OCI-LY3 (cell line): ENCODE data around the gene LYZL6.

ENCODE experiments used
- H2AFZ ChIP-seq: fragments of 200-600, 300-600 bp; shearing (Covaris generic); 2 replicates; pipeline ENCODE4 v1.6.0; 2014; ENCODE audit warnings: antibody characterized with exemption, low read depth, low read length
- H3K27ac ChIP-seq: fragments of 200-600, 300-600 bp; sonication (generic); 2 replicates; pipeline ENCODE4 v1.5.1; 2014; ENCODE audit warnings: mild to moderate bottlenecking, low read length, moderate library complexity, mixed read lengths
- H3K27me3 ChIP-seq: fragments of 200-600, 300-600 bp; sonication (generic); 2 replicates; pipeline ENCODE4 v1.6.1; 2014; ENCODE audit warnings: low read depth, low read length, mixed read lengths
- H3K36me3 ChIP-seq: fragments of 200-600, 300-600 bp; sonication (generic); replicated peaks from 2 replicates; pipeline ENCODE3; 2014; ENCODE audit warnings: low read depth, low read length, mixed read lengths
- H3K4me1 ChIP-seq: fragments of 300-600, 200-600 bp; sonication (generic); 2 replicates; pipeline ENCODE4 v1.6.1; 2014; ENCODE audit warnings: low read length, mixed read lengths
- H3K4me2 ChIP-seq: fragments of 200-600, 300-600 bp; sonication (generic); 2 replicates; pipeline ENCODE4 v1.6.1; 2014; ENCODE audit warnings: low read length, mixed read lengths
- H3K4me3 ChIP-seq: fragments of 300-600, 200-600 bp; sonication (generic); 2 replicates; pipeline ENCODE4 v1.5.1; 2014; ENCODE audit warnings: antibody characterized with exemption, mild to moderate bottlenecking, low read length, moderate library complexity
- H3K79me2 ChIP-seq: fragments of 300-600, 200-600 bp; shearing (Covaris generic); 2 replicates; pipeline ENCODE4 v1.6.1; 2014; ENCODE audit warnings: mild to moderate bottlenecking, low read length, mixed read lengths
- H3K9ac ChIP-seq: fragments of 300-600, 200-600 bp; shearing (Covaris generic); 2 replicates; pipeline ENCODE4 v1.6.0; 2014; ENCODE audit warnings: mild to moderate bottlenecking, low read length, moderate library complexity
- H3K9me3 ChIP-seq: fragments of 200-600, 300-600 bp; shearing (Covaris generic); 2 replicates; pipeline ENCODE4 v1.6.1; 2014; ENCODE audit warnings: low read length, mixed read lengths; ENCODE audit not compliant: insufficient read depth
- H4K20me1 ChIP-seq: fragments of 200-600, 300-600 bp; sonication (generic); 2 replicates; pipeline ENCODE4 v1.6.1; 2016; ENCODE audit warnings: low read length, mixed read lengths; ENCODE audit not compliant: insufficient read depth
- EZH2phosphoT487 ChIP-seq: fragments of 200-600 bp; shearing (Covaris generic); IDR thresholded peaks from 2 replicates; pipeline ENCODE4 v1.6.1; 2018; ENCODE audit warnings: antibody characterized with exemption, mixed run types, low read depth
- TF ChIP-seq, protein P1 (sequence below): fragments of 200-600, 300-600 bp; sonication (generic); IDR thresholded peaks from 2 replicates; pipeline ENCODE4 v1.5.1; 2014; ENCODE audit warnings: antibody characterized with exemption, low read length, low read depth

LYZL6 gene

GRCh38 chr17:35906191-35906925 is 37.2 kb downstream of the LYZL6 start:
- Histone ChIP-seq H3K4me2 (no peak overlapping the region), H4K20me1 (no peaks in the 10 kb centered on the region), H3K4me3 (no peak overlapping the region), H3K4me1 (no peaks in the 10 kb centered on the region), H3K27me3 (no peaks in the 10 kb centered on the region), H3K9ac (no peak overlapping the region), H3K79me2 (no peaks in the 10 kb centered on the region), H3K36me3 (no peaks in the 10 kb centered on the region), H2AFZ (no peak overlapping the region), H3K27ac (no peak overlapping the region), H3K9me3 (no peaks in the 10 kb centered on the region)
- no peak for TF ChIP-seq EZH2phosphoT487

DNA sequence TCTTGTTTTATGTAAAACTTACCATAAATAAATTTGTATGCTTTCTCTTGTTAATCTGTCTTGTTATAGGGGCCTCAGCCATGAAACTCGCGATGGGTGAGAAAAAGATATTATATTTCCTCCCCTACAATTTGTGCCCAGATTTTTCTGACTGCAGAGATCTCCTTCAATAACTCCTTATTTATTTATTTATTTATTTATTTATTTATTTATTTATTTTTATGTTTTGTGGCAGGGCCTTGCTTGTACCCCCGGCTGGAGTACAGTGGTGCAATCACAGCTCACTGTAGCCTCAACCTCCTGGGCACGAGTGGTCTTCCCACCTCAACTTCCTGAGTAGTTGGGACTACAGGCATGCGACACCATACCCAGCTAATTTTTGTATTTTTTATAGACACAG is 40.1 kb downstream of the LYZL6 start:
- H3K9ac ChIP-seq, result no peak overlapping the region
- TF ChIP-seq EZH2phosphoT487, result no peak
- TF ChIP-seq, protein P1, sequence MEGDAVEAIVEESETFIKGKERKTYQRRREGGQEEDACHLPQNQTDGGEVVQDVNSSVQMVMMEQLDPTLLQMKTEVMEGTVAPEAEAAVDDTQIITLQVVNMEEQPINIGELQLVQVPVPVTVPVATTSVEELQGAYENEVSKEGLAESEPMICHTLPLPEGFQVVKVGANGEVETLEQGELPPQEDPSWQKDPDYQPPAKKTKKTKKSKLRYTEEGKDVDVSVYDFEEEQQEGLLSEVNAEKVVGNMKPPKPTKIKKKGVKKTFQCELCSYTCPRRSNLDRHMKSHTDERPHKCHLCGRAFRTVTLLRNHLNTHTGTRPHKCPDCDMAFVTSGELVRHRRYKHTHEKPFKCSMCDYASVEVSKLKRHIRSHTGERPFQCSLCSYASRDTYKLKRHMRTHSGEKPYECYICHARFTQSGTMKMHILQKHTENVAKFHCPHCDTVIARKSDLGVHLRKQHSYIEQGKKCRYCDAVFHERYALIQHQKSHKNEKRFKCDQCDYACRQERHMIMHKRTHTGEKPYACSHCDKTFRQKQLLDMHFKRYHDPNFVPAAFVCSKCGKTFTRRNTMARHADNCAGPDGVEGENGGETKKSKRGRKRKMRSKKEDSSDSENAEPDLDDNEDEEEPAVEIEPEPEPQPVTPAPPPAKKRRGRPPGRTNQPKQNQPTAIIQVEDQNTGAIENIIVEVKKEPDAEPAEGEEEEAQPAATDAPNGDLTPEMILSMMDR, result no peak
- no peak overlapping the region for H3K4me3 ChIP-seq
- no peaks in the 10 kb centered on the region for H3K27me3 ChIP-seq
- H3K27ac ChIP-seq, result no peak overlapping the region
- no peaks in the 10 kb centered on the region for H4K20me1 ChIP-seq
- no peak overlapping the region for H2AFZ ChIP-seq
- H3K4me1 ChIP-seq, result peaks cover 6% of the 10 kb centered on the region; the same call in 1 of the 2 replicates
- no peaks in the 10 kb centered on the region for H3K36me3 ChIP-seq
- H3K9me3 ChIP-seq, result no peaks in the 10 kb centered on the region
- H3K79me2 ChIP-seq, result no peaks in the 10 kb centered on the region
- no peak overlapping the region for H3K4me2 ChIP-seq

- no peaks in the 10 kb centered on the region for H3K36me3 ChIP-seq
- H3K4me2 ChIP-seq, result no peak overlapping the region
- H3K27me3 ChIP-seq, result no peaks in the 10 kb centered on the region
- no peak overlapping the region for H3K27ac ChIP-seq
- no peak for TF ChIP-seq EZH2phosphoT487
- TF ChIP-seq, protein P1, result no peak
- no peak overlapping the region for H2AFZ ChIP-seq
- no peaks in the 10 kb centered on the region for H3K9me3 ChIP-seq
- H4K20me1 ChIP-seq, result no peaks in the 10 kb centered on the region
- no peak overlapping the region for H3K4me3 ChIP-seq
- H3K4me1 ChIP-seq, result peaks cover 13% of the 10 kb centered on the region; the same call in 1 of the 2 replicates
- H3K79me2 ChIP-seq, result no peaks in the 10 kb centered on the region
- H3K9ac ChIP-seq, result no peak overlapping the region
Measured at GRCh38 chr17:35901631-35902175, 41.8 kb downstream of the LYZL6 start.

GRCh38 chr17:35900708-35901480 is 42.6 kb downstream of the LYZL6 start:
- TF ChIP-seq, protein P1, result no peak
- TF ChIP-seq EZH2phosphoT487, result no peak
- Histone ChIP-seq H2AFZ (no peak overlapping the region), H3K9me3 (no peaks in the 10 kb centered on the region), H3K4me1 (peaks cover 13% of the 10 kb centered on the region; the same call in 1 of the 2 replicates), H4K20me1 (no peaks in the 10 kb centered on the region), H3K9ac (no peak overlapping the region), H3K27ac (no peak overlapping the region), H3K27me3 (no peaks in the 10 kb centered on the region), H3K4me2 (no peak overlapping the region), H3K79me2 (no peaks in the 10 kb centered on the region), H3K36me3 (no peaks in the 10 kb centered on the region), H3K4me3 (no peak overlapping the region)
